Thyroid gland (tissue), 4 donors: ENCODE measurements around the gene TSPAN10. TPM values are rescaled to one million over a fixed set of nuclear protein-coding genes. Genes with fewer than 3 reads are reported as not detected.

Experiments used
- DNase-seq, 2 donors: peaks; one replicate each; pipeline ENCODE4 v3.0.0-alpha.2; 2019
- H3K27ac ChIP-seq, 3 donors: fragments of 200-600 bp; sonication (generic); 1 replicate in 2 of 3; 2 replicates in 1 of 3; pipeline ENCODE4 v1.5.1; 2016 to 2019; ENCODE audit warnings: mild to moderate bottlenecking in 1 of 3, moderate library complexity in 1 of 3
- H3K27me3 ChIP-seq: fragments of 200-600 bp; sonication (generic); one replicate; pipeline ENCODE4 v1.5.1; 2019
- H3K36me3 ChIP-seq, 2 donors: fragments of 200-600 bp; sonication (generic); one replicate each; pipeline ENCODE4 v1.5.1; 2016 to 2019
- H3K4me1 ChIP-seq, 2 donors: fragments of 200-600 bp; sonication (generic); one replicate each; pipeline ENCODE4 v1.5.1; 2017 to 2019
- H3K4me3 ChIP-seq, 3 donors: fragments of 200-600 bp; sonication (generic); replicated peaks in 1 of 3; 1 replicate in 2 of 3; 2 replicates in 1 of 3; pipeline ENCODE4 v1.5.1; 2016; ENCODE audit warnings: mild to moderate bottlenecking in 1 of 3
- H3K9me3 ChIP-seq: fragments of 200-600 bp; sonication (generic); one replicate; pipeline ENCODE4 v1.5.1; 2017
- POLR2A ChIP-seq, 2 donors: fragments of 450-650 bp; IDR thresholded peaks; one replicate each; pipeline ENCODE4 v1.6.1; 2017; ENCODE audit warnings: antibody characterized with exemption in 2 of 2, mild to moderate bottlenecking in 2 of 2, moderate library complexity in 1 of 2
- WGBS, 2 donors: methylation state at CpG; one replicate each; pipeline ENCODE4 v1.1.5; 2017; 5-methylcytosine and 5-hydroxymethylcytosine counted together
- intact Hi-C: fragments of 100-400 bp; cut with DNase I; formaldehyde crosslinking; loops from one replicate; pipeline ENCODE4 v1.15.1; 2023
- total RNA-seq, 4 donors: library from RNA; depleted of rRNA; stranded (reverse); fragments of >200 nt; gene quantifications; one replicate each; pipeline ENCODE4 v1.2.3, GENCODE V29; 2016
- TF ChIP-seq, protein P1 (sequence below), 6 experiments: fragments of 200-600 bp in 3 of 6; fragments of 450-650 bp in 3 of 6; sonication (generic) in 3 of 6; IDR thresholded peaks; one replicate each; pipeline ENCODE4 v1.5.1; 2016 to 2019; ENCODE audit warnings: antibody characterized with exemption in 6 of 6, mild to moderate bottlenecking in 2 of 6, inconsistent platforms in 1 of 6, moderate library complexity in 1 of 6

The TSPAN10 gene
- total RNA-seq, 4 donors from 2014 or later: 0.29 to 2.6 (median 0.40) TPM; not detected in 1

GRCh38 chr17:81690549-81690948 is 53.6 kb downstream of the TSPAN10 start:
- DNase-seq: no peak
- Histone ChIP-seq H3K27me3 (no peaks in the 10 kb centered on the region), H3K36me3 (peaks cover 79 to 86% of the 10 kb centered on the region in 2 donors), H3K27ac (no peak overlapping the region), H3K9me3 (no peaks in the 10 kb centered on the region), H3K4me1 (peaks cover 0 to 2% of the 10 kb centered on the region in 2 donors), H3K4me3 (no peak overlapping the region)
- WGBS, 2 donors: 88 to 89% methylated on average over 12 to 16 of the region's 17 CpGs
- intact Hi-C loops: no loop called here
- TF ChIP-seq POLR2A (IDR thresholded peaks at IDR 0.05): no peak
- TF ChIP-seq, protein P1, sequence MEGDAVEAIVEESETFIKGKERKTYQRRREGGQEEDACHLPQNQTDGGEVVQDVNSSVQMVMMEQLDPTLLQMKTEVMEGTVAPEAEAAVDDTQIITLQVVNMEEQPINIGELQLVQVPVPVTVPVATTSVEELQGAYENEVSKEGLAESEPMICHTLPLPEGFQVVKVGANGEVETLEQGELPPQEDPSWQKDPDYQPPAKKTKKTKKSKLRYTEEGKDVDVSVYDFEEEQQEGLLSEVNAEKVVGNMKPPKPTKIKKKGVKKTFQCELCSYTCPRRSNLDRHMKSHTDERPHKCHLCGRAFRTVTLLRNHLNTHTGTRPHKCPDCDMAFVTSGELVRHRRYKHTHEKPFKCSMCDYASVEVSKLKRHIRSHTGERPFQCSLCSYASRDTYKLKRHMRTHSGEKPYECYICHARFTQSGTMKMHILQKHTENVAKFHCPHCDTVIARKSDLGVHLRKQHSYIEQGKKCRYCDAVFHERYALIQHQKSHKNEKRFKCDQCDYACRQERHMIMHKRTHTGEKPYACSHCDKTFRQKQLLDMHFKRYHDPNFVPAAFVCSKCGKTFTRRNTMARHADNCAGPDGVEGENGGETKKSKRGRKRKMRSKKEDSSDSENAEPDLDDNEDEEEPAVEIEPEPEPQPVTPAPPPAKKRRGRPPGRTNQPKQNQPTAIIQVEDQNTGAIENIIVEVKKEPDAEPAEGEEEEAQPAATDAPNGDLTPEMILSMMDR (IDR thresholded peaks at IDR 0.05): no peak

DNA sequence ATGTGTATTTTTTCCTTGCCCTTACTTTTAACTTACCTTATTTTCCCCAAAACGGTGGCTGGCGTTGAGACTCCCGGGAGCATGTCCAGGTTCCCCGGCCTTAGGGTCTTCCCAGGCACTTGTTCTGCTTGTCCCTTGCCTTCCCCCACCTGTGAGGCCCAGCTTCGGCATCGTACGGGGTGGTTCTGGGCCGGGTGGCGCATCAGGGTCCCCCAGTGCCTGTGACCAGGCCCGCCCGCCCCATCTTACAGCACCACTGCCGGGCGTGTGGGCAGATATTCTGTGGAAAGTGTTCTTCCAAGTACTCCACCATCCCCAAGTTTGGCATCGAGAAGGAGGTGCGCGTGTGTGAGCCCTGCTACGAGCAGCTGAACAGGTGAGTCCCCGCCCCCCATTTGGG is 54.2 kb downstream of the TSPAN10 start:
- DNase-seq: no peak
- WGBS, 2 donors: 95 to 96% methylated on average over 18 of the region's 18 CpGs
- no peak overlapping the region for H3K4me3 ChIP-seq
- H3K4me1 ChIP-seq: no peaks in the 10 kb centered on the region
- intact Hi-C loops: no loop called here
- TF ChIP-seq POLR2A (IDR thresholded peaks at IDR 0.05): no peak
- TF ChIP-seq, protein P1 (IDR thresholded peaks at IDR 0.05): no peak
- H3K9me3 ChIP-seq: no peaks in the 10 kb centered on the region
- no peaks in the 10 kb centered on the region for H3K27me3 ChIP-seq
- peaks cover 82 to 90% of the 10 kb centered on the region in 2 donors for H3K36me3 ChIP-seq
- H3K27ac ChIP-seq: no peak overlapping the region

- Histone ChIP-seq H3K36me3 (peaks cover 82 to 90% of the 10 kb centered on the region in 2 donors), H3K9me3 (no peaks in the 10 kb centered on the region), H3K4me3 (no peak overlapping the region), H3K27ac (no peak overlapping the region), H3K27me3 (no peaks in the 10 kb centered on the region), H3K4me1 (no peaks in the 10 kb centered on the region)
- no peak for DNase-seq
- no peak for TF ChIP-seq POLR2A (IDR thresholded peaks at IDR 0.05)
- TF ChIP-seq, protein P1 (IDR thresholded peaks at IDR 0.05): no peak
- intact Hi-C loops: no loop called here
- WGBS, 2 donors: 96 to 98% methylated on average over 14 to 20 of the region's 20 CpGs
Measured at GRCh38 chr17:81691608-81692007, 54.6 kb downstream of the TSPAN10 start.

DNA sequence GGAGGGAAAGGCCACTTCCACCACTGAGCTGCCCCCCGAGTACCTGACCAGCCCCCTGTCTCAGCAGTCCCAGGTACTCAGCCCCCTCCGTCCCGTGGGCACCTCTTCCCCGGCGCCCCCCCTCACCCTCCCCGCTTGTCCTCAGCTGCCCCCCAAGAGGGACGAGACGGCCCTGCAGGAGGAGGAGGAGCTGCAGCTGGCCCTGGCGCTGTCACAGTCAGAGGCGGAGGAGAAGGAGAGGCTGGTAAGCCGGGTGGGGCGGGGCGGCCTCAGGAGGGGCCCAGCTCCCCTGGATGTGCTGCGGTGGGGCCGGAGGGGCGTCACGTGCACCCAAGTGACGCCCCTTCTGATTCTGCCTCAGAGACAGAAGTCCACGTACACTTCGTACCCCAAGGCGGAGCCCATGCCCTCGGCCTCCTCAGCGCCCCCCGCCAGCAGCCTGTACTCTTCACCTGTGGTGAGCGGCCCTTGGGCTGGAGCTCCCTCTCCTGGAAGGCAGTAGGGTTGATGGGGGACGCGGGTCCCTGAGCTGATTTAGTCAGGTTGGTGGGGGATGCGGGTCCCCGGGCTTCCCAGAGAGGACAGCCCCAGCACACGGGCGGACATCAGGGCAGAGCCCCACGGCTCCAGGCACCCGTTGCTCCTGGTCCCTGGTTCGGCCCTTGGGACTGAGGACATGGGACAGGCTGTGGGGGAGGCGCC is 56.7 kb downstream of the TSPAN10 start:
- no peaks in the 10 kb centered on the region for H3K9me3 ChIP-seq
- intact Hi-C loops: no loop called here
- H3K27me3 ChIP-seq: no peaks in the 10 kb centered on the region
- H3K4me3 ChIP-seq: no peak overlapping the region
- H3K4me1 ChIP-seq: no peaks in the 10 kb centered on the region
- H3K36me3 ChIP-seq: peaks cover 70 to 88% of the 10 kb centered on the region in 2 donors
- WGBS, 2 donors: 88 to 93% methylated on average over 17 to 18 of the region's 35 CpGs
- no peak overlapping the region for H3K27ac ChIP-seq
- TF ChIP-seq, protein P1 (IDR thresholded peaks at IDR 0.05): no peak
- no peak for TF ChIP-seq POLR2A (IDR thresholded peaks at IDR 0.05)
- no peak for DNase-seq

- H3K27me3 ChIP-seq: no peaks in the 10 kb centered on the region
- H3K4me1 ChIP-seq: no peaks in the 10 kb centered on the region
- DNase-seq: no peak
- H3K27ac ChIP-seq: no peak overlapping the region
- TF ChIP-seq, protein P1 (IDR thresholded peaks at IDR 0.05): no peak
- TF ChIP-seq POLR2A (IDR thresholded peaks at IDR 0.05): no peak
- intact Hi-C loops: no loop called here
- peaks cover 58 to 88% of the 10 kb centered on the region in 2 donors for H3K36me3 ChIP-seq
- 94 to 96% methylated on average over 9 of the region's 19 CpGs for WGBS, 2 donors
- no peaks in the 10 kb centered on the region for H3K9me3 ChIP-seq
- H3K4me3 ChIP-seq: no peak overlapping the region
Measured at GRCh38 chr17:81694810-81695209, 57.8 kb downstream of the TSPAN10 start.
